RPMI7951 (cell line): Measurements from ENCODE around the gene CTCFL. TPM values are rescaled to one million over a fixed set of nuclear protein-coding genes. Genes with fewer than 3 reads are reported as not detected.
A peak's percentile ranks its signal among the peaks of the same experiment; 100 is the strongest.
"Not testable (repeated sequence)": the region's sequence is repeated elsewhere in the genome, so short reads cannot be mapped to it uniquely, and the experiment has no call there.

Source experiments
- DNase-seq: peaks from one replicate; pipeline ENCODE4 v3.0.0-alpha.2; 2012; ENCODE audit warnings: low read depth
- total RNA-seq: library from RNA; depleted of rRNA; stranded (reverse); fragments of >200 nt; shearing (Covaris generic); gene quantifications from 2 replicates; pipeline ENCODE4 v1.2.3, GENCODE V29; 2014

CTCFL gene
- total RNA-seq, 1 experiment from 2014 or later = not detected

DNA sequence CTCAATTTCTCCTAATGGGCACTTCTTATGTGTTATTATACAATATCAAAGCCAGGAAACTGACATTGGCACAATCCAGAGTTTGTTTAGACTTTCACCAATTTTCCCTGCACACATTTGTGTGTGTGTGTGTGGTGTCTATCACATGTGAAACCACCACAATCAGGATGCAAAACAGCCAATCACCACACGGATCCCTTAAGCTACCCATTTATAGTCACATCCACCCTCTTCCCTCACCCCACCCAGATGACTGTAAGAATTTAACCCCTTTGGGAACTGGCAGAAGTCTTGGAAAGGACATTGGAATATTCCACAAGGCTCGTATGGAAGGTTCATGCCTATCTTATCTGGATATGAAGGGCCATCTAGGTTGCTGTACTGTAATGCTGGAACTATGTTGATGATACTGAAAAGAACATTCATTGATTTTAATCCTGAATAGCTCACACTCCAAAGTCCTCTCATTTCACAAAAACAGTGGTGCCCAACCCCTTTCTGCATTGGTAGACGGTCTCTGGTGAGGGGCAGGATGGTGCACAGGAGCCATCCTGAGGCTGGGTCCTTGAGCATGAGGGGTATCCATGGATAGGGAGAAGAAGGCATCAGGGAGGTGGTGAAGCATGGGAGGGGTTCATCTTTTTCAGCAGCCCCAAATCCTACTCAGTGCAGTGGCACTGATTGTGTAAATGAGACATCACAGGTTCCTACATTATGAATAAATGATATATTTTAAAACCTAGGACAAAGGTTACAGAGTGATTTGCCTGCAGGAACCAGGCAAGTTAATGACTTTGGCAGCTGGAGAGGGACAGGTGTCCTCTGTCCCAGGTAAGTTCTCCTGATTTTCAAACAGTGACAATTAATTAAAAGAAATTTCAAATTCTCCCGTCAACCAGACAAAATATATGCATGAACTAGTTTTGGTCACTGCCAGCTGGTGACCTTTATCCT lies 12.1 kb upstream of the CTCFL start:
- DNase-seq = no peak

DNA sequence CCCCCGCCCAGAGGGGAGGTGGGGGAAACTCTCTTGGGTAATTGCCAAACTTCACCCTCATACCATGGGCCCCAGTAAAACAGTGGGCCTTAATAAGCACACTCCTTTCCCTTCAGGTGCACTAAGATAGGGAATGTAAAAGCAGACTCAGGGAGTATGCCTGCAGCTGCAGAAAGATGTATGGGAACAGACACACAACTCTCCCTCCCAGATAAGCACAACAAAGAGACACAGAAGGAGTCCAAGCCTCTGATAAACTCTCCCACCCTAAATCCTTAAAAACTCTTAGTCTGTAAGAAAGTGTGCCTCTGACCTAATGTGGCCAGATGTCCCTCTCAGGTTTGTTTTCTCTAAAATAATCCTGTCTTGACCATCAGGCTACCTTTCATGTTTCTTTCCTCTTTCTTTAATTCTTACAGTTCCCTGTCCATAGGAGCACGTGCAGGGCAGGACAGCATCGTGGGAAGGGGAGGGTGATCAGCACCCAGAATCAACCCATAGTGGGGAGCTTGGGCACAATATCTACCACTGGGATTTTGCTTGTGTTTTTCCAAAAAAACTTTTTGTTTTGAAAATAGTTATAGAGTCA lies 11.3 kb upstream of the CTCFL start:
- no peak for DNase-seq

DNA sequence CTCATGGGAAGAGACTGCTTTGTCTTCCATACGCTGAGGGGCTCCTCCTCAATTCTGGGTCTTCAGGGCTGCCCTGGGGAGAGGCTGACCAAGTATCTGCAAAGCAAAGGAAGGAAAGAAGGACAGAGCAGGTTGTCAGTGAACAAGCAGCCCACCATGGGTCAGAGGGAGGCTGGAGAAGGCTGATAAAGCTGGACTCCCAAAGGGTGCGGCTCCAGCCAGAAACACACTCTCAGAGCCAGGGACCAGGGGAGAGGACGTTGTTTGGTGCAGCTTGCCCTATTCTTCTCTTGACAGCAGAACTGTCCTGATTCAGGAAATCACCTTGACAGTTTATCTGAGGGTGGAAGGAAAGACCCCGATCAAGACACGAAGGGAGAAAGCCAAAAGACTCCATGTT lies 10.4 kb upstream of the CTCFL start:
- no peak for DNase-seq

DNA sequence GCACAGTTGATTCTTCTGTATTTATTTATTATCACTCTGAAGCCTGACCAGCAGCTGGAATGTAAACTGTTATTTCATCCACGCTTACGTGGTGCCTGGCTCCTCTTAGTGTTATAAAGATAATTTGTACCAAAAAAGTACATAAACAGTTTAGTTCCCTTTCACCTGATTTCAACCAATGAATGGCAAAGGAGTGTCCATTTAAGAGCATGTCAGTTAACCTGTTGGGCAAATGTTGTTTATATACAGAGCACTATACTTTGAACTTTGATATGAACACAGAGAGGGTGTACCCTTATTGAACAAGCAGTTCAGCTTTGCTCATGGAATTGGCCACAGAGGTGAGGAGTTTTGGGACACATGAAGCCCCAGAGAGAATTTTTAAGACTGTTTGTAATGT lies 7.2 kb upstream of the CTCFL start:
- DNase-seq = no peak

DNA sequence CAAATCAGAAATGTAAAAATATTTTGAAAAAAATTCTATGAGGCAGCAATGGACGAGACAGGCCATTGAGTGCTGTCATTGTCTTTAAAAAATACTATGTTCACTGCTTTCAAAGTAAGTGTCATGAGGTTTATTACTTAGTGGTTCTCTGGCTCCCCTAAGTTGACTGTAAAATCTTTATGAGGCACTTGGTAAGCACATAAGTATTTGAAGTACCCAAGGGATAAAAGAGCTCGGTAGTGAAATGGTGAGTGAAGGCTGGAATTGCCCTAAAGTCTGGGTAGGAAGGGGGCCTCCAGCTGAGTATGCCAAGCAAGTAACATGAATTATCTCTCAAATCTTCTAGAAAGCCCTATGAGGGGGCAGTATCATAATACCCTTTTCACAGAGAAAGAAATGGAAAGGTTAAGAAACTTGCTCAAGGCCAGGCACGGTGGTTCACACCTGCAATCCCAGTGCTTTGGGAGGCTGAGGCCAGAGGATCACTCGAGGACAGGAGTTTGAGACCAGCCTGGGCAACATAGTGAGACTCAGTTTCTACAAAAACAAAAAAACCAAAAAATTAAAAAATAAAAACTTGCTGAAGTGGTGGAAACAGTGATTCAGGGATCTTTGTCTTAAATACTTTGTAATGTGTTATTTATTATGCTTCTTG lies 5.5 kb upstream of the CTCFL start:
- no peak for DNase-seq

DNA sequence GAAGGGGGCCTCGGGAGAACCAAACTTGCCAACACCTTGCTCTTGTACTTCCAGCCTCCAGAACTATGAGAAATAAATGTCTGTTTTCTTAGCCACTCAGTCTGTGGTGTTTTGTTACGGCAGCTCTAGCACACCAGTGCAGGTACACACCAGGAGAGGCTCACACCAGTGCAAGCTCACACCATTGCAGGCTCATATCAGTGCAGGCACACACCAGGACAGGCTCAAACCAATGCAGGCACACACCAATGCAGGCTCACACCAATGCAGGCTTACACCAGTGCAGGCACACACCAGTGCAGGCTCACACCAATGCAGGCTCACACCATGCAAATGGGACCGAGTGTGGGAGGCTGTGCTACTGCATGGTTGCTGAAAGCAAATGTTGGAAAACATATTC lies 4.9 kb upstream of the CTCFL start:
- no peak for DNase-seq

DNA sequence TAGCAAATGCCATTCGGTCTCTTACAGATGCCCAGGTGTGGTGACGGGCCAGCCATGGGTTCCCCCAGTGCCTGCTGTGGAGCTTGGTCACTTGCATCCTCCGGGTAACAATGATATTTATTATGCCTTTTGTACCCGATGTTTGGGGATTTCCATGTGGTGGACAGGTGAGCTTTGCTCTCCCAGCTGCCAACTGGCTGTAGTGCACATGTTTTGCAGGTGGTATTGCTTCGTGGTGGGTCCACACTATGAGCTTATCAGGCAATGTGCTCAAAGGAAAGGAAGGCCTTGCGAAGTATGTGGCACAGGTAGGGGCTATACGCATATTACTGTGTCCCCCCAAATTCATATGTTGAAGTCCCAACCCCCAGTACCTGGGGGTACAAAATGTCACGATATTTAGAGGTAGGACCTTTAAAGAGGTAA lies 4.2 kb upstream of the CTCFL start:
- no peak for DNase-seq

DNA sequence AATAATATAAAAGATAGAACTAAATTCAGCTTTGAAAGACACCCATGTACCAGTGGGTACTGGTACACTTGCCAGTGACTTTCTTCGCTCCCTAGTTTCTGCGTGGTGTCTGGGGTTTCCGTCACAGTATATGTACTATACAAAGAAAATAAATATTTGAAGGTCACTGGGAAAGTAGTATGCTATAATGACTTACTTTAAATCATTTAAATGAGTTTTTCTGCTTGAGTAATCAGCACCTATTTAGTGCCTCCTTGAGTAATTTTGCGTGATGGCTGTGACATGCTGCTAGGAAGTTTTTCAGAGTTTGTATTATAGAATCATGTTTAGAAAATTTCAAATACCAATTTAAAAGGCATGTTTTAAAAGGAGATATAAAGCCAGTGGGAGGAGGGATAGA lies 3.2 kb upstream of the CTCFL start:
- DNase-seq = no peak

DNA sequence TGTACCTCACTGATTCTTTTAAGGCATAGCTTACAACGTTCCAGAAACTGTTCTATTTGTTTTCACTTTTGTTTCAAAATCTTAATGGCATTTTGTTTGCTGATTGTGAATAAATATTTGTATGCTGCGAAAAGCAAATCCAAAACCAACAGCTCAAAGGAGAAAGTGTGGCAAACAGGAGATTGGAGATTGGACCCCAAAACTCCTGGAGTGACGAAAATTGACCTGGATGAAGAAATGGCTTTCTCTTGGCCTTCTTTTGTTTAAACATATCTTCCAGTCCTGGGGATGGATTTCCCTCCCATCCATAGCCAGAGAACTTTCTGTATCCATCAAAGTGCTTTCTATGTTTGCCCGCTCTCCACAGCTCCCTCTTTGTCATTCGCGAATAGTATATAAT lies 2.8 kb upstream of the CTCFL start:
- no peak for DNase-seq

DNA sequence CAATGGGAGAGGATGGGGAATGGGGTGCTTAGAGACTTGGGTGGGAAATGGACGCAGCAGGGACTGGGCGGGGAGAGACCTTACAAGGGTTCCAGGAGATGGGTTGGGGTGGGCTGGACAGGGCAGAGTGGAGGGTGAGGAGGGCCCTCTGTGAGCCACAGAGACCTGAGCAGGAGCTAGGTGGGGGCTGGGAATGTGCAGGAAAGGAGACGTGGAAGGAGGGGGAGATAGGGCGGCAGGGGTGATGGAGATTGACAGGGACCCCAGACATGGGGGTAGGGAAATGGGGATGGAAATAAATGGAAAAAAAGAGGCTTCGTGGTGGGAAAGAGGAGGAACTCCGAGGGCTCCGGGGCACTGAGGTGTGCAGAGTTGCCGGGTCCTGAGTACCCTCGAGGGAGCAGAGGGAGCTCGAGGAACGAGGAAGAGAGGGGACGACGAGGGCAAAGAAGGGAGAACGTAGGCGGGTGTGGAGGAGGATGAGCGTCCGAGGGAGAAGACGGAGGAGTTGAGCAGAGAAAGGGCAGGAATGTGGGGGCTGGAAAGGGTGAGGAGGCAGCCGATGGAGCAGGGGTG lies 2.0 kb upstream of the CTCFL start:
- DNase-seq = no peak

DNA sequence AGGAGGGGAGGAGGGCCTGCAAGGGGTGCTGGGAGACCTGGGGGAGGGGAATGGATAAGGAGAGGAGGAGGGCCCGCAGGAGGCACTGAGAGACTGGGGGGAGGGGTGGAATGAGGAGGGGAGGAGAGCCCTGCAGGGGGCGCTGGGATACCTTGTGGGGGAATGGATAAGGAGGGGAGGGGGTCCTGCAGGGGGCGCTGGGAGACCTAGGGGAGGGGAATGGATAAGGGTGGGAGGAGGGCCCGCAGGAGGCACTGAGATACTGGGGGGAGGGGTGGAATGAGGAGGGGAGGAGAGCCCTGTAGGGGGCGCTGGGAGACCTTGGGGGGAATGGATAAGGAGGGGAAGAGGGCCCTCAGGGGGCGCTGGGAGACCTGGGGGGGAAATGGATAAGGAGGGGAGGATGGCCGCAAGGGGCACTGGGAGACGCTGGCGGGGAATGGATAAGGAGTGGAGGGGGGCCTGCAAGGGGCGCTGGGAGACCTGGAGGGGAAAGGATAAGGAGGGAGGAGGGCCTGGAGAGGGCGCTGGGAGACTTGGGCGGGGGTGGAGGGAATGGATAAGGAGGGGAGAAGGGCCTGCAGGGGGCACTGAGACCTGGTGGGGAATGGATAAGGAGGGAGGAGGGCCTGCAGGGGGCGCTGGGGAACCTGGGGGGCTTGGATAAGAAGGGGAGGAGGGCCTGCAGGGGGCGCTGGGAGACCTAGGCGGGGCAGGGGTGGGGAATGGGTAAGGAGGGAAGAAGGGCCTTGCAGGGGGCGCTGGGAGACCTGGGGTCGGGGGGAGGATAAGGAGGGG lies 1.3 kb upstream of the CTCFL start:
- no peak for DNase-seq

DNA sequence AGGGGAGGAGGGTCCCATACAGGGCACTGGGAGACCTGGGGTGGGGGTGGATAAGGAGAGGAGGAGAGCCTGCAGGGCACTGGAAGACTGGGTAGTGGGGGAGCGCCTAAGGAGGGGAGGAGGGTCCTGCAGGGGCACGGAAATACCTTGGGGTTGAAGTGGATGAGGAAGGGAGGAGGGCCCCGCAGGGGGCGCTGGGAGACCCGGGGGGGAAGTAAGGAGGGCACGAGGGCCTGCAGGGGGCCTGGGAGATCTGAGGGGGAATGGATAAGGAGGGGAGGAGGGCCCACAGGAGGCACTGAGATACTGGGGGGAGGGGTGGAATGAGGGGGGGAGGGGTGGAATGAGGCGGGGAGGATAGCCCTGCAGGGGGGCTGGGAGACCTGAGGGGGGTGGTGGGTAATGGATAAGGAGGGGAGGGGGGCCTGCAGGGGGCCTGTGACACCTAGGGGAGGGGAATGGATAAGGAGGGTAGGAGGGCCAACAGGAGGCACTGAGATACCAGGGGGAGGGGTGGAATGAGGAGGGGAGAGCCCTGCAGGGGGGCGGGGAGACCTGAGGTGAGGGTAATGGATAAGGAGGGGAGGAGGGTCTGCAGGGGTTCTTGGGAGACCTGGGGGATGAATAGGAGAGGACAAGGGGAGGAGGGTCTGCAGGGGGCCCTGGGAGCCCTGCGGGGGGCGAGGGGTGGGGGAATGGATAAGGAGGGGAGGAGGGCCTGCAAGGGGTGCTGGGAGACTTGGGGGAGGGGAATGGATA lies 567 bp upstream of the CTCFL start:
- no peak for DNase-seq

DNA sequence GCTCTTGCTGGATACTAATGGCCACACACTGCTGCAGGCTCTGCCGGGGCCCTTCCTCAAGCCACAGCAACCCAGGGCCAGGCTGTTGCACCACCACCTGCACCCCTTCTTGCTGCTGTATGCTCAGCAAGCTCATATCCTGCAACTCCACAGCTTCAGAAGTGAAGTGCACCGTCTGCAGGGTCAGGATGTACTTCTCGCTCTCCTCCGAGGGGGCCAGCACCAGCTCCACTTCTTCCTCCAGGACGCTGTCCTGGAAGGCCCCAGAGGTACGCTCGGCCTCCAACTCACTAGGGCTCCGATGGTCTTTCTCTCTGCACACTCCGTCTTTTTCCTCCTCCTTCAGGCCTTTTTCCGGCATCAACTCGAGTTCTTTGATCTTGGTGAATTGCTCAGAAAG lies 1.2 kb downstream of the CTCFL start:
- DNase-seq = no peak

DNA sequence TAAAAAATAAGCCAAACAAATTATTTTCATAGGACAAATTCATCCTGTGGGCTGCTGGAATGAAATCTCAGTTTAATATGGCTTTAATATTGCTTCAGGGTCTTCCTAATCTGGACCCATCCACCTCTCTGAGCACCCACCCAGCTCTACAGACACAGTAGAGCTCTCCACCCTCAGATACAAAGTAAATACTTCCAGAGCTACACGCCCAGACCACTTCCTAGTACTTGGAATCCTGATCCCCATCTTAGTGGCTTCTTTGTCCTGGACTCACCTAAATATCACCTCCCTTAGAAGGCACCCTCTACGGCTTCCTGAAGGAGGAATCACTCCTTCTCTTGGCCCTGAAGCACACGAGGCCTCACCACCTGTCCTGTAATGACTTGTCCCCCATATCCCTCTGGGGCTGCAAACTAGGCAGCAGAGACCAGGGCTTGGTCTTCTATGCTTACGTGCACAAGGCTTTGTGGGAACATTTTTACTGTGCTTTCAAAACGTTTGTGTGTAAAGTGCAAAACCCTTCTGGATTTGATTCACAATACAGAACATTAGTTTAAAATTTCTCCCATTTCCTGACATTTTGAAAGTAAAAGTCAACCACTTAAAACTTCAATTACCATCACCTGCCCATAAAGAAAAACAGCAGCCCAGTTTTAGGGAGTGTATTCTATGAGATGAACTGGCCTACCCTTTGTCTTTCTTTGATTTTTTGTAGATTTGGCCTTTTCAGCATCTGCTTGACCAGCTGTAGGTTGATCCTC lies 2.4 kb downstream of the CTCFL start:
- no peak for DNase-seq

DNA sequence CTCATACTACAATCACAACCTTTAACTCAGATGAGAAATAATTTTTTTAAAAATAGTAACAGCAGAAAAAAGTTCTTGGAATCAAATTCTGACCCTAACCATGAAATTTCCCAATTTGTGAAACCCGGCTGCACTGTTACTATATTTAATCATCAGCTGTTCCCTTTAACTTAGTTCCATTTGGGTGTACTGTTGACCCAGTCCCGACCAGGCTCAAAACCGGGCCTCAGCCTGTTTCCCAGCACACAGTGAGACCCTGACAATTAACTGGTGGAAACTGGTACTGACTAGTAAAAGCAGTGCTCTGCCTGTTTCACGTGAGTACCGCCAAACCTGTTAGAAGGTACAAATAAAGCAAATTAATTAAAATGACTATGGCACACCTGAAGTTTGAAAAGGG lies 7.0 kb downstream of the CTCFL start:
- no peak for DNase-seq

DNA sequence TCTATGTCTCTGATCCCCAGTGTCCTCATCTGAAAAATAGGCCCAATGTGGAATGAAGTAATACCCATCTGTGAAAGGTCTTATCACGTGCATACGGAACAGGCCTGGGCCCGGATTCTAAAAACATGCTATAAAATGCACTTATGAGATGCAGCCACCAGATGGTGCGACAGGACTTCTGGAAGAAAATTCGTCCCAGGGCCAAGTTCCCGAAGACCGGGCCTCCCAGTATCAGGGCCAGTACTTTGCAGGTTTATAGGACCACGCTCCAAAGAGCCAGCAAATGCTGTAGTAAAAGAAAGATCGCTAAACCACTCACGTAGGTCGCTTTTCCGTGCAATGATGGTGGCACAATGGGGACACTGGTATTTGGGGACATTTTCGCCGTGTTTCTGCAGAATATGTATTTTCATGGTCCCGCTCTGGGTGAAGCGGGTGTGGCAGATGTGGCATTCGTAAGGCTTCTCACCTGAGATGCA lies 10.6 kb downstream of the CTCFL start:
- peak; percentile 74 for DNase-seq

DNA sequence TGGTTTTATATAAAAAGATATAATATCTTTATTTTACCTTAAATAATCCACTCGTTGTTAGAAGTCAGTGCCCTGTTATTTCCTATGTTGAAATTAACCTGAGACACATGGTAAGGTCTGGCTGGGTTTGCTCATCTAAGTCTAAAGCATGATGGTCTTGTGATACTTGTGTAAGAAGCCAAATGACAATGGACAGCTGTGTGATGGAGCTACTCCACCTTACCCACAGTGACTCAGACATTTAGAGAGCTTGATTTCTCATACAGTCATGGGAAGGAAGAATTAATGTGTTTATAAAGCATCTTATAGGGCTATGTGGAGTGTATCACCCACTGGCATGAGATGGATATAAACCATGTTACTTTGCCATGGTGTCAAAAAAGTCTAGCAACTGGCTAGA lies 11.7 kb downstream of the CTCFL start:
- DNase-seq = peak; percentile 57

DNA sequence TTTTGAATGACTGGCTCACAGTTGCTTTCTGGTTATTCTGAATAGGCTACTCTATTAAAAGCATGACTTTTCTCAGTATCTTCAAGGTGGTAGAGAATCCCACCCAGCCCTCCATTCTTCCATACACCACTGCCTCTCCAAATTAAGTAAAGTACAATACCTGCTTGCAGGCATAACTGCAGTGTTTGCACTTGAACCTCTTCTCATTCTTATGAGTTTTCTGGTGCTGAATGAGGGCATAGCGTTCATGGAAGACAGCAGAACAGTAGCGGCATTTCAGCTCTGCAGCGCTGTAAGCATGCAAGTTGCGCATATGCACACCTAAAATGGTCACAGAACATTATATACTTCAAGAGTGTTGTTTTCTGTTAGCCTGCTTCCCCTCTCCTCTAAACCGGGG lies 12.5 kb downstream of the CTCFL start:
- DNase-seq = no peak

DNA sequence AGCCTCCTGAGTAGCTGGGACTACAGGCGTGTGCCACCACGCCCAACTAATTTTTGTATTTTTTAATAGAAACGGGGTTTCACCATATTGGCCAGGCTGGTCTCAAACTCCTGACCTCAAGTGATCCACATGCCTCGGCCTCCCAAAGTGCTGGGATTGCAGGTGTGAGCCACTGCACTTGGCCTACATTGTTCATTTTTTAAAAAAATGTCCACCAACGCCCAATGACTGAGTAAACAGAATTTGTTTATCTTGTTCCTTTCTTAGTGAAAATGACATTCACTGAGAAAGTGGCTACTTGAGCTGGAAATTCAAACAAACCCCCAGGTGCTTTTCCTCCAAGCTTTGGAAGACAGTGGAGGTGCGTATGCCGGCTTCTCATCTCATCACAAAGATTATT lies 13.2 kb downstream of the CTCFL start:
- DNase-seq = not testable (repeated sequence)

DNA sequence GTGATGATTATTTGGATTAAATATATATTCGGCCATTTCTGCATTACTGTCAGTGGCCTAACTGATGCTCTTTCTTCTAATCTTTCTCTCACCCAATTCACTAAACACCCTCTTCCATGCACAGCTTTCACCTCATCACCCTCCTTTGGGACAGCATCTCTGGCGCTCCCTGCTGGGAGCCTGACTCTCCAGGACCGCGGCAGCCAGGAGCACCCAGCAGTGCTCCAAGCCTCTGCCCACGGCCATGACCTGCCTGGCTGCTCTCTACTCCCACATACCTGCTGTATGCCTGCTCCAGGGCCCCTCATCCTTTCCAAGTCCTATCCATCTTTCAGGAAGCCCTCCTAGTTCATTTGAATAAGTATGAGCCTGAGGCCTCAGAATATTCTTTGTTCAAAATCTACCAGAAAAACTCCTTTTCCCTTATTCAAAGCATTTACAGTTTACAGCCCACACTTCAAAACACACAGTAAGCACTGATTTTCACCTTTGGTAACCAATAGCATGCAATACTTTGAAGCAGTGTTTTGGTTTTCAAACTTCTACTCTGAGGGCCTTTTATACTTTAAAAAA lies 15.2 kb downstream of the CTCFL start:
- peak; percentile 38 for DNase-seq
